SK-N-SH treated with all-trans-retinoic acid at 6 μM for 48 hours (cell line): ENCODE results near the gene RRBP1.

Source experiments
- ATAC-seq: fragments of 200-7000 bp; cut with Tn5 transposase; 3 replicates; pipeline ENCODE4 v1.9.1; 2020; ENCODE audit warnings: mild to moderate bottlenecking, moderate library complexity
- ARNTL ChIP-seq: fragments of 450-650 bp; formaldehyde crosslinking; IDR thresholded peaks from 2 replicates; pipeline ENCODE4 v1.5.0; 2020; ENCODE audit warnings: low read depth, mild to moderate bottlenecking, moderate library complexity, borderline replicate concordance
- BACH2 ChIP-seq: fragments of 250-450 bp; sonication (Bioruptor Pico); IDR thresholded peaks from 2 replicates; pipeline ENCODE4 v1.9.0; 2021; ENCODE audit warnings: mild to moderate bottlenecking, borderline replicate concordance
- CREB5 ChIP-seq: fragments of 250-450 bp; sonication (Bioruptor Pico); IDR thresholded peaks from 2 replicates; pipeline ENCODE4 v1.5.1; 2020; ENCODE audit warnings: low read depth, mild to moderate bottlenecking, moderate library complexity
- CSDC2 ChIP-seq: fragments of 250-450 bp; sonication (Bioruptor Pico); IDR thresholded peaks from 2 replicates; pipeline ENCODE4 v1.5.0; 2020; ENCODE audit warnings: mild to moderate bottlenecking, moderate library complexity
- CSRNP3 ChIP-seq: fragments of 250-450 bp; sonication (Bioruptor Pico); IDR thresholded peaks from 2 replicates; pipeline ENCODE4 v1.5.1; 2021; ENCODE audit warnings: mild to moderate bottlenecking, moderate library complexity
- ESRRG ChIP-seq: fragments of 250-450 bp; sonication (Bioruptor Pico); IDR thresholded peaks from 2 replicates; pipeline ENCODE4 v1.6.1; 2021; ENCODE audit warnings: mild to moderate bottlenecking
- GLIS3 ChIP-seq: fragments of 250-450 bp; sonication (Bioruptor Pico); IDR thresholded peaks from 2 replicates; pipeline ENCODE4 v1.5.0; 2020; ENCODE audit warnings: mild to moderate bottlenecking, moderate library complexity
- ISL1 ChIP-seq: fragments of 250-450 bp; sonication (Bioruptor Pico); IDR thresholded peaks from 2 replicates; pipeline ENCODE4 v2.1.2; 2022; ENCODE audit warnings: mild to moderate bottlenecking, moderate library complexity
- OSR1 ChIP-seq: fragments of 250-450 bp; sonication (Bioruptor Pico); IDR thresholded peaks from 2 replicates; pipeline ENCODE4 v1.8.0; 2022; ENCODE audit warnings: moderate library complexity, mild to moderate bottlenecking, inconsistent platforms
- PATZ1 ChIP-seq: fragments of 250-450 bp; sonication (Bioruptor Pico); IDR thresholded peaks from 2 replicates; pipeline ENCODE4 v1.8.0; 2020; ENCODE audit warnings: mild to moderate bottlenecking, moderate library complexity, borderline replicate concordance
- PPARA ChIP-seq: fragments of 250-450 bp; sonication (Bioruptor Pico); IDR thresholded peaks from 2 replicates; pipeline ENCODE4 v1.5.0; 2020; ENCODE audit warnings: mild to moderate bottlenecking, borderline replicate concordance
- RARB ChIP-seq: fragments of 250-450 bp; sonication (Bioruptor Pico); IDR thresholded peaks from 2 replicates; pipeline ENCODE4 v1.8.0; 2021; ENCODE audit warnings: mild to moderate bottlenecking, moderate library complexity
- SNAI2 ChIP-seq: fragments of 250-450 bp; sonication (Bioruptor Pico); IDR thresholded peaks from 2 replicates; pipeline ENCODE4 v1.5.0; 2020; ENCODE audit warnings: mild to moderate bottlenecking, moderate library complexity
- TCF4 ChIP-seq: fragments of 250-450 bp; sonication (Bioruptor Pico); IDR thresholded peaks from 2 replicates; pipeline ENCODE4 v1.8.0; 2021; ENCODE audit warnings: mild to moderate bottlenecking, moderate library complexity, borderline replicate concordance
- TOX ChIP-seq: fragments of 250-450 bp; sonication (Bioruptor Pico); IDR thresholded peaks from 2 replicates; pipeline ENCODE4 v1.8.0; 2021; ENCODE audit warnings: mild to moderate bottlenecking, moderate library complexity, borderline replicate concordance
- TSHZ2 ChIP-seq: fragments of 250-450 bp; sonication (Bioruptor Pico); IDR thresholded peaks from 2 replicates; pipeline ENCODE4 v1.5.0; 2020; ENCODE audit warnings: mild to moderate bottlenecking, moderate library complexity
- ZC3H10 ChIP-seq: fragments of 250-450 bp; sonication (Bioruptor Pico); IDR thresholded peaks from 2 replicates; pipeline ENCODE4 v1.5.1; 2021; ENCODE audit warnings: mild to moderate bottlenecking, moderate library complexity
- ZFP3 ChIP-seq: fragments of 250-450 bp; sonication (Bioruptor Pico); IDR thresholded peaks from 2 replicates; pipeline ENCODE4 v1.5.0; 2020; ENCODE audit warnings: mild to moderate bottlenecking, moderate library complexity
- ZFP30 ChIP-seq: fragments of 450-650 bp; formaldehyde crosslinking; IDR thresholded peaks from 2 replicates; pipeline ENCODE4 v1.5.0; 2022; ENCODE audit warnings: mild to moderate bottlenecking, moderate library complexity
- ZNF565 ChIP-seq: fragments of 450-650 bp; formaldehyde crosslinking; conservative IDR thresholded peaks from 2 replicates; pipeline ENCODE4 v1.5.0; 2020; ENCODE audit warnings: low read depth, mild to moderate bottlenecking, moderate library complexity
- ZNF70 ChIP-seq: fragments of 450-650 bp; formaldehyde crosslinking; IDR thresholded peaks from 2 replicates; pipeline ENCODE4 v1.5.0; 2020; ENCODE audit warnings: mild to moderate bottlenecking, moderate library complexity
- ZNF8 ChIP-seq: fragments of 450-650 bp; formaldehyde crosslinking; IDR thresholded peaks from 2 replicates; pipeline ENCODE4 v1.5.0; 2020; ENCODE audit warnings: mild to moderate bottlenecking, moderate library complexity
- TF ChIP-seq, protein P1 (sequence below): fragments of 250-450 bp; sonication (Bioruptor Pico); IDR thresholded peaks from 2 replicates; pipeline ENCODE4 v1.8.0; 2021; ENCODE audit warnings: low read depth, mild to moderate bottlenecking, moderate library complexity, borderline replicate concordance

The RRBP1 gene

GRCh38 chr20:17712708-17713107 lies 30.7 kb upstream of the RRBP1 start:
- TF ChIP-seq BACH2 (CRISPR knock-in tag) (no peak), ZC3H10 (CRISPR knock-in tag) (no peak), TCF4 (CRISPR knock-in tag) (no peak), CREB5 (no peak), ISL1 (CRISPR knock-in tag) (no peak), PATZ1 (CRISPR knock-in tag) (no peak), ARNTL (CRISPR knock-in tag) (no peak), ZNF8 (CRISPR knock-in tag) (no peak), RARB (no peak), ESRRG (CRISPR knock-in tag) (no peak)
- ATAC-seq = no peak

DNA sequence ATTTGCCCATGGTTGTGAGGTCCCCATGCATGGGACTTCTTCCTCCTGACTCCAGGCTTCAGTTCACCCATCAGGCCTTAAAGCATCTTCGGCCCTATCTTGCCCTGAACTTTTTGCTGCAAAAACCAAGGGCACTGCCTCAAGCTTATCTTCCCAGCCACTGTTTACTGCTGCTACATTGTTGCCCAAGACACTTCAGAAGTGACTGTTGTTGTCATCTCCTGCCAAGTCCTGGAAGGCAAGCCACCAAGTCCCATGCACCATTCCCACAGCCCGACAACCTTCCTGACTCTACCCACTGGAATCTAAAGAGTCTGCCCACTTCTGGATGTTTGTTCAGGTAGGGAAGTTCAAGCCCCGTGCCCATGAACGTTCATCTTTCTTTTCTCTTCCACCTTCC lies 30.2 kb upstream of the RRBP1 start:
- TF ChIP-seq, protein P1, sequence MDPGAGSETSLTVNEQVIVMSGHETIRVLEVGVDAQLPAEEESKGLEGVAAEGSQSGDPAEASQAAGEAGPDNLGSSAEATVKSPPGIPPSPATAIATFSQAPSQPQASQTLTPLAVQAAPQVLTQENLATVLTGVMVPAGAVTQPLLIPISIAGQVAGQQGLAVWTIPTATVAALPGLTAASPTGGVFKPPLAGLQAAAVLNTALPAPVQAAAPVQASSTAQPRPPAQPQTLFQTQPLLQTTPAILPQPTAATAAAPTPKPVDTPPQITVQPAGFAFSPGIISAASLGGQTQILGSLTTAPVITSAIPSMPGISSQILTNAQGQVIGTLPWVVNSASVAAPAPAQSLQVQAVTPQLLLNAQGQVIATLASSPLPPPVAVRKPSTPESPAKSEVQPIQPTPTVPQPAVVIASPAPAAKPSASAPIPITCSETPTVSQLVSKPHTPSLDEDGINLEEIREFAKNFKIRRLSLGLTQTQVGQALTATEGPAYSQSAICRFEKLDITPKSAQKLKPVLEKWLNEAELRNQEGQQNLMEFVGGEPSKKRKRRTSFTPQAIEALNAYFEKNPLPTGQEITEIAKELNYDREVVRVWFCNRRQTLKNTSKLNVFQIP (CRISPR knock-in tag) = no peak
- TF ChIP-seq SNAI2 (CRISPR knock-in tag) = no peak
- TF ChIP-seq ZFP30 (CRISPR knock-in tag) = no peak
- no peak for TF ChIP-seq CSDC2 (CRISPR knock-in tag)
- TF ChIP-seq OSR1 (CRISPR knock-in tag) = no peak
- no peak for TF ChIP-seq ZC3H10 (CRISPR knock-in tag)
- no peak for TF ChIP-seq ARNTL (CRISPR knock-in tag)
- TF ChIP-seq ZNF70 (CRISPR knock-in tag) = no peak
- TF ChIP-seq BACH2 (CRISPR knock-in tag) = no peak
- no peak for TF ChIP-seq TOX
- no peak for TF ChIP-seq TSHZ2
- no peak for TF ChIP-seq PATZ1 (CRISPR knock-in tag)
- no peak for TF ChIP-seq GLIS3 (CRISPR knock-in tag)
- no peak for TF ChIP-seq TCF4 (CRISPR knock-in tag)
- no peak for TF ChIP-seq RARB
- TF ChIP-seq PPARA (CRISPR knock-in tag) = no peak
- TF ChIP-seq CREB5 = no peak
- ATAC-seq = no peak

DNA sequence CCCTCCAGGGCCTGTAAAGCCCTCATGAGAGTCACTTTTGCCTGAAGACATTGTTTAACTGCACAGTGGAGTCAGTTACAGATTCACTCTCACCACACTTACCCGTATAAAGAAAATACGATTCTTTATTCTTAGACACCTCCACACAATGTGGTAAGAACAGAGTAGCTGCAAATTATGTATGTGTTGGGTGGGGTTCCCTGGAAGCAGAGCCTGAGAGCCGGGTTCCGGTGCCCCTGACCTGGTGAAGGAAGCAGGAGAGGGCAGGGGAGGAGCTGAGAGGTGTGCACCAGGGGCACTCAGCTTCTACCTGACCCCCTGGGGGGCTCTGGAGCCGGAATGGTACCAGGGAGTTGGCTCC lies 29.2 kb upstream of the RRBP1 start:
- TF ChIP-seq PPARA (CRISPR knock-in tag) = no peak
- no peak for TF ChIP-seq ZC3H10 (CRISPR knock-in tag)
- no peak for TF ChIP-seq ZNF70 (CRISPR knock-in tag)
- no peak for TF ChIP-seq SNAI2 (CRISPR knock-in tag)
- TF ChIP-seq ZNF565 (CRISPR knock-in tag) = no peak
- TF ChIP-seq ZNF8 (CRISPR knock-in tag) = no peak
- no peak for TF ChIP-seq TOX
- no peak for TF ChIP-seq GLIS3 (CRISPR knock-in tag)
- no peak for TF ChIP-seq ZFP3 (CRISPR knock-in tag)
- no peak for TF ChIP-seq CSRNP3
- no peak for ATAC-seq
